Measurements from ENCODE around the gene ERGIC1. TPM values are rescaled to one million over a fixed set of nuclear protein-coding genes. Genes with fewer than 3 reads are reported as not detected.

ERGIC1 gene
- total RNA-seq, 1 experiment from 2014 or later = 89.8 TPM

DNA sequence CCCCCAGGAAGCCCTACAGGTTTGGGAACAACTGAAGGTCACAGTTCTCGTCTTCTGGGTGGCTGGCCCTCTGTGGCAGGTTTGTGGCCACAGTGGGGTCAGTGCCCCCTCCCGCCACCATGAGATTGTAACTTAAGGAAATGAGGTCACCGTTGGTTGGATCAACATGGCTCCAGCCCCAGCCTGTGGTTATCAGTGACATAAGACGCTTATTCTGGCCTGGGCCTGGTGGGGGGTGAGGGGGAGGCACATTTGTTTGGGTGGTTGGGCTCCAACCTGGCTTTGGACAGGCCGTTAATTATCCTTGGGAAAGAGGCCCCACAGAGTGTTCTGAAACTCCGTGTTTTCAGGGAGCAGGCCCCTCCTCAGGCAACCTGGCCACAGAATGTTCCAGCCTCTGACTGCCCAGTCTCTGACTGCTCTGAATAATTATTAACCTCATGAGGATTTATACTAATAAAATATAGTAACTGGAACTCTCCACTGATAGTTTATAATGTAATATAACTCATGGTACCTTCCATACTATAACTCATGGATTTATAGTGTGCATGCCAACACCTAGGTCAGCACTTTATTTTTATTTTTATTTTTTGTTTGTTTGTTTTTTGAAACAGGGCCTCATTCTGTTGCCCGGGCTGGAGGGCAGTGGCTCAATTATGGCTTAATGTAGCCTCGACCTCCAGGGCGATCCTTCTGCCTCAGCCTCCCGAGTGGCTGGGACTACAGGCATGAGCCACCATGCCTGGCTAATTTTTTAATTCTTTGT, 67.1 kb downstream of the ERGIC1 start:
- H3K27me3 Mint-ChIP-seq (ENCODE audit: low read depth) = no peaks in the 10 kb centered on the region
- peaks cover 11% of the 10 kb centered on the region for H3K4me1 Mint-ChIP-seq
- H3K9me3 Mint-ChIP-seq = no peaks in the 10 kb centered on the region
- ChIA-PET CTCF (interaction anchor here (1.0 to 1.3 kb wide), 2 partner anchors 129 to 186 kb away, joined by 4 to 5 read pairs; no protein-coding TSS in a partner anchor), POLR2A (no interaction called here)
- no peak for TF ChIP-seq ZNF532 (CRISPR knock-in tag; IDR thresholded peaks at IDR 0.05; ENCODE audit: borderline replicate concordance)
- TF ChIP-seq ATF1 (CRISPR knock-in tag; IDR thresholded peaks at IDR 0.05) = no peak
- TF ChIP-seq, protein P1, sequence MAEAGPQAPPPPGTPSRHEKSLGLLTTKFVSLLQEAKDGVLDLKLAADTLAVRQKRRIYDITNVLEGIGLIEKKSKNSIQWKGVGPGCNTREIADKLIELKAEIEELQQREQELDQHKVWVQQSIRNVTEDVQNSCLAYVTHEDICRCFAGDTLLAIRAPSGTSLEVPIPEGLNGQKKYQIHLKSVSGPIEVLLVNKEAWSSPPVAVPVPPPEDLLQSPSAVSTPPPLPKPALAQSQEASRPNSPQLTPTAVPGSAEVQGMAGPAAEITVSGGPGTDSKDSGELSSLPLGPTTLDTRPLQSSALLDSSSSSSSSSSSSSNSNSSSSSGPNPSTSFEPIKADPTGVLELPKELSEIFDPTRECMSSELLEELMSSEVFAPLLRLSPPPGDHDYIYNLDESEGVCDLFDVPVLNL (CRISPR knock-in tag; IDR thresholded peaks at IDR 0.05; ENCODE audit: borderline replicate concordance, low read depth) = no peak
- no peak for TF ChIP-seq MYBL2 (CRISPR knock-in tag; IDR thresholded peaks at IDR 0.05)
- TF ChIP-seq, protein P2, sequence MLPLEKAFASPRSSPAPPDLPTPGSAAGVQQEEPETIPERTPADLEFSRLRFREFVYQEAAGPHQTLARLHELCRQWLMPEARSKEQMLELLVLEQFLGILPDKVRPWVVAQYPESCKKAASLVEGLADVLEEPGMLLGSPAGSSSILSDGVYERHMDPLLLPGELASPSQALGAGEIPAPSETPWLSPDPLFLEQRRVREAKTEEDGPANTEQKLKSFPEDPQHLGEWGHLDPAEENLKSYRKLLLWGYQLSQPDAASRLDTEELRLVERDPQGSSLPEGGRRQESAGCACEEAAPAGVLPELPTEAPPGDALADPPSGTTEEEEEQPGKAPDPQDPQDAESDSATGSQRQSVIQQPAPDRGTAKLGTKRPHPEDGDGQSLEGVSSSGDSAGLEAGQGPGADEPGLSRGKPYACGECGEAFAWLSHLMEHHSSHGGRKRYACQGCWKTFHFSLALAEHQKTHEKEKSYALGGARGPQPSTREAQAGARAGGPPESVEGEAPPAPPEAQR (CRISPR knock-in tag; IDR thresholded peaks at IDR 0.05) = no peak
- TF ChIP-seq CREM (CRISPR knock-in tag; IDR thresholded peaks at IDR 0.05) = no peak
- no peak for TF ChIP-seq NR1H2 (CRISPR knock-in tag; IDR thresholded peaks at IDR 0.05)
- no peak for TF ChIP-seq ZNF263 (CRISPR knock-in tag; IDR thresholded peaks at IDR 0.05; ENCODE audit: low read depth)
- TF ChIP-seq ELF4 (CRISPR knock-in tag; IDR thresholded peaks at IDR 0.05; ENCODE audit: low read depth) = no peak
- TF ChIP-seq, protein P3, sequence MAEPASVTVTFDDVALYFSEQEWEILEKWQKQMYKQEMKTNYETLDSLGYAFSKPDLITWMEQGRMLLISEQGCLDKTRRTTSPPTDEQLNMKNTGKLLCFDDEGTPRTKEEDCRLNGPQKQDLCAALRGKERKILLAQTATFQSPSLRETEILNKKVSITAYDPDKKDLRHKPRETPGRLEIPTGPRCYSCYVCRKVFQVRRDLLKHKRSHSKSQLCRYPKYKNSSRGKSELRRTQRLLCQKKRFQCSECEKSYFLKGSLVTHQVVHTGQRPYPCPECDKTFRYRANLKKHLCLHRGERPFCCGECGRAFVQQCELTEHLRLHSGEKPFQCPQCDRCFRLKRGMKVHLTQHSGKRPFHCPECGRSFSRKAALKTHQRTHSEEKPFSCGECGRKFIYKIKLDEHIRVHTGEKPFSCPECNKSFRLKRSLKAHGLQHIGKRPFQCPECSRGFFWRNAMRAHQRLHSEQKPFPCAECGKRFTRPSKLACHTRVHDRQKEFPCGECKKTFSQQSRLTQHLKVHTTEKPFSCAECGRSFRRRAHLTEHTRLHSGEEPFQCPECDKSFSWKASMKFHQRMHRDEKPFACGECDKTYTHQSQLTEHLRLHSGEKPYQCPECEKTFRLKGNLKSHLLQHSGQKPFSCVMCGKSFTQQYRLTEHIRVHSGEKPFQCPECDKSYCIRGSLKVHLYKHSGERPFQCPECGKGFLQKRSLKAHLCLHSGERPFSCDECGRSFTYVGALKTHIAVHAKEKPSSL (CRISPR knock-in tag; conservative IDR thresholded peaks at IDR 0.05) = no peak
- TF ChIP-seq NR3C1 (CRISPR knock-in tag; conservative IDR thresholded peaks at IDR 0.05; ENCODE audit: low read depth) = no peak
- TF ChIP-seq, protein P4, sequence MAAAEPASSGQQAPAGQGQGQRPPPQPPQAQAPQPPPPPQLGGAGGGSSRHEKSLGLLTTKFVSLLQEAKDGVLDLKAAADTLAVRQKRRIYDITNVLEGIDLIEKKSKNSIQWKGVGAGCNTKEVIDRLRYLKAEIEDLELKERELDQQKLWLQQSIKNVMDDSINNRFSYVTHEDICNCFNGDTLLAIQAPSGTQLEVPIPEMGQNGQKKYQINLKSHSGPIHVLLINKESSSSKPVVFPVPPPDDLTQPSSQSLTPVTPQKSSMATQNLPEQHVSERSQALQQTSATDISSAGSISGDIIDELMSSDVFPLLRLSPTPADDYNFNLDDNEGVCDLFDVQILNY (CRISPR knock-in tag; IDR thresholded peaks at IDR 0.05) = no peak
- TF ChIP-seq ZNF423 (CRISPR knock-in tag; IDR thresholded peaks at IDR 0.05) = no peak
- TF ChIP-seq TP53 (CRISPR knock-in tag; IDR thresholded peaks at IDR 0.05) = no peak
- TF ChIP-seq JAZF1 (CRISPR knock-in tag; IDR thresholded peaks at IDR 0.05) = no peak
- no peak for TF ChIP-seq CTCF (IDR thresholded peaks at IDR 0.05)
- no peak for TF ChIP-seq TEAD4 (CRISPR knock-in tag; IDR thresholded peaks at IDR 0.05)
- ATAC-seq (no peak), DNase-seq (ENCODE audit: low spot score) (no peak)
- H3K4me3 Mint-ChIP-seq = no peak overlapping the region
- H3K27ac Mint-ChIP-seq = no peak overlapping the region
- peaks cover 33% of the 10 kb centered on the region for H3K36me3 Mint-ChIP-seq
